Endodermal cell (in vitro differentiated cells): ENCODE results near the gene EXOC7. TPM values are rescaled to one million over a fixed set of nuclear protein-coding genes. Genes with fewer than 3 reads are reported as not detected.

Source experiments
- DNase-seq: peaks from one replicate; pipeline ENCODE4 v3.0.0-alpha.2; 2017
- H3K27ac ChIP-seq: 2 replicates; pipeline ENCODE4 v1.5.1; 2013; ENCODE audit warnings: mild to moderate bottlenecking, low read depth, low read length, moderate library complexity
- H3K27me3 ChIP-seq: 2 replicates; pipeline ENCODE4 v1.6.1; 2013; ENCODE audit warnings: mild to moderate bottlenecking, low read length, moderate library complexity; ENCODE audit not compliant: insufficient read depth, control insufficient read depth, poor library complexity, severe bottlenecking
- H3K36me3 ChIP-seq: 2 replicates; pipeline ENCODE4 v1.7.0; 2013; ENCODE audit warnings: mild to moderate bottlenecking, low read length, moderate library complexity; ENCODE audit not compliant: control insufficient read depth, insufficient read depth
- H3K4me1 ChIP-seq: one replicate; pipeline ENCODE4 v1.7.0; 2013; ENCODE audit warnings: low read length; ENCODE audit not compliant: control insufficient read depth, insufficient read depth
- H3K4me3 ChIP-seq: 2 replicates; pipeline ENCODE4 v1.5.1; 2013; ENCODE audit warnings: mild to moderate bottlenecking, low read length, moderate library complexity
- H3K9ac ChIP-seq: 2 replicates; pipeline ENCODE4 v1.6.1; 2013; ENCODE audit warnings: mild to moderate bottlenecking, low read length, moderate library complexity; ENCODE audit not compliant: poor library complexity, severe bottlenecking; ENCODE audit errors: extremely low read depth
- H3K9me3 ChIP-seq: 2 replicates; pipeline ENCODE4 v1.6.1; 2013; ENCODE audit warnings: mild to moderate bottlenecking, low read length, moderate library complexity; ENCODE audit not compliant: control insufficient read depth
- H3K27ac Mint-ChIP-seq: 2 replicates; pipeline ENCODE4 v1.8.0; 2020; ENCODE audit warnings: mixed read lengths
- H3K27me3 Mint-ChIP-seq: 2 replicates; pipeline ENCODE4 v1.8.0; 2021; ENCODE audit warnings: mild to moderate bottlenecking, mixed read lengths; ENCODE audit not compliant: insufficient read depth
- H3K36me3 Mint-ChIP-seq: 2 replicates; pipeline ENCODE4 v1.8.0; 2020; ENCODE audit warnings: low read depth, mixed read lengths
- H3K4me1 Mint-ChIP-seq: 2 replicates; pipeline ENCODE4 v1.8.0; 2020; ENCODE audit warnings: mixed read lengths
- H3K4me3 Mint-ChIP-seq: 2 replicates; pipeline ENCODE4 v1.8.0; 2020; ENCODE audit warnings: mild to moderate bottlenecking, moderate library complexity, mixed read lengths
- H3K9me3 Mint-ChIP-seq: 2 replicates; pipeline ENCODE4 v1.8.0; 2020; ENCODE audit warnings: mild to moderate bottlenecking, mixed read lengths
- CTCF ChIP-seq: fragments of 200-600 bp; sonication (generic); conservative IDR thresholded peaks from 2 replicates; pipeline ENCODE4 v1.5.0; 2021; ENCODE audit warnings: antibody characterized with exemption, mild to moderate bottlenecking
- WGBS, 2 experiments: methylation state at CpG; one replicate each; pipeline versions ENCODE4 v1.1.5 to v1.1.7; 2013; ENCODE audit warnings: missing lambda C conversion rate in 2 of 2, mixed read lengths in 1 of 2; ENCODE audit not compliant: insufficient coverage in 1 of 2, insufficient read length in 1 of 2; 5-methylcytosine and 5-hydroxymethylcytosine counted together
- total RNA-seq, 2 donors: library from RNA; stranded (reverse); fragmentation: NEBNext Ultra II Directional in 1 of 2; extraction: Animal tissue kit (Norgen Biotek cat#: 25700) in 1 of 2; gene quantifications; 2 replicates in 1 of 2; 3 replicates in 1 of 2; pipeline ENCODE4 v1.2.1, GENCODE V29; 2021

EXOC7 gene
- total RNA-seq, 2 donors from 2014 or later: 159 to 187 TPM

- H3K27ac Mint-ChIP-seq: no peak overlapping the region
- H3K9ac ChIP-seq: no peak overlapping the region
- H3K4me1 Mint-ChIP-seq: peaks cover 51% of the 10 kb centered on the region
- H3K4me3 ChIP-seq: no peak overlapping the region
- no peaks in the 10 kb centered on the region for H3K9me3 ChIP-seq
- H3K27me3 ChIP-seq: peaks cover 66% of the 10 kb centered on the region
- peak overlapping the region; percentile 24 for H3K27ac ChIP-seq
- H3K27me3 Mint-ChIP-seq: peaks cover 83% of the 10 kb centered on the region
- DNase-seq: peak; percentile 70
- peaks cover 8% of the 10 kb centered on the region for H3K36me3 Mint-ChIP-seq
- H3K4me3 Mint-ChIP-seq: peak overlapping the region; percentile 34
- no peak for TF ChIP-seq CTCF
- H3K9me3 Mint-ChIP-seq: no peaks in the 10 kb centered on the region
- peaks cover 40% of the 10 kb centered on the region for H3K4me1 ChIP-seq
- WGBS, 2 experiments: 34 to 53% methylated on average over 4 to 8 of the region's 8 CpGs
- no peaks in the 10 kb centered on the region for H3K36me3 ChIP-seq
These were observed 32.2 kb upstream of the EXOC7 start for GRCh38 chr17:76135810-76136188.

GRCh38 chr17:76134911-76135809 lies 31.6 kb upstream of the EXOC7 start:
- Mint-ChIP-seq H3K36me3 (peaks cover 8% of the 10 kb centered on the region), H3K9me3 (no peaks in the 10 kb centered on the region), H3K27ac (no peak overlapping the region), H3K4me3 (peak overlapping the region; percentile 34), H3K27me3 (peaks cover 84% of the 10 kb centered on the region), H3K4me1 (peaks cover 55% of the 10 kb centered on the region)
- DNase-seq: peak; percentile 87
- H3K27me3 ChIP-seq: peaks cover 60% of the 10 kb centered on the region
- no peak overlapping the region for H3K4me3 ChIP-seq
- no peaks in the 10 kb centered on the region for H3K9me3 ChIP-seq
- WGBS, 2 experiments: 28 to 41% methylated on average over 15 to 22 of the region's 22 CpGs
- TF ChIP-seq CTCF: peak; percentile 23
- peak overlapping the region; percentile 24 for H3K27ac ChIP-seq
- peaks cover 40% of the 10 kb centered on the region for H3K4me1 ChIP-seq
- no peaks in the 10 kb centered on the region for H3K36me3 ChIP-seq
- no peak overlapping the region for H3K9ac ChIP-seq

- no peak overlapping the region for H3K9ac ChIP-seq
- no peaks in the 10 kb centered on the region for H3K36me3 ChIP-seq
- no peak for TF ChIP-seq CTCF
- Mint-ChIP-seq H3K4me3 (peak overlapping the region; percentile 40), H3K27ac (peak overlapping the region; percentile 52), H3K36me3 (peaks cover 5% of the 10 kb centered on the region), H3K27me3 (peaks cover 71% of the 10 kb centered on the region), H3K9me3 (no peaks in the 10 kb centered on the region), H3K4me1 (peaks cover 43% of the 10 kb centered on the region)
- peaks cover 38% of the 10 kb centered on the region for H3K27me3 ChIP-seq
- no peak overlapping the region for H3K27ac ChIP-seq
- DNase-seq: peak; percentile 98
- no peaks in the 10 kb centered on the region for H3K9me3 ChIP-seq
- H3K4me3 ChIP-seq: no peak overlapping the region
- peaks cover 28% of the 10 kb centered on the region for H3K4me1 ChIP-seq
- 23 to 26% methylated on average over 4 to 20 of the region's 21 CpGs for WGBS, 2 experiments
These were observed 29.2 kb upstream of the EXOC7 start for GRCh38 chr17:76132574-76133338.
